ENCODE data around the gene TREML2. TPM values are rescaled to one million over a fixed set of nuclear protein-coding genes. Genes with fewer than 3 reads are reported as not detected.

TREML2 gene
- total RNA-seq, 6 experiments from 2014 or later = 0.06 to 0.20 (median 0.12) TPM; not detected in 2

DNA sequence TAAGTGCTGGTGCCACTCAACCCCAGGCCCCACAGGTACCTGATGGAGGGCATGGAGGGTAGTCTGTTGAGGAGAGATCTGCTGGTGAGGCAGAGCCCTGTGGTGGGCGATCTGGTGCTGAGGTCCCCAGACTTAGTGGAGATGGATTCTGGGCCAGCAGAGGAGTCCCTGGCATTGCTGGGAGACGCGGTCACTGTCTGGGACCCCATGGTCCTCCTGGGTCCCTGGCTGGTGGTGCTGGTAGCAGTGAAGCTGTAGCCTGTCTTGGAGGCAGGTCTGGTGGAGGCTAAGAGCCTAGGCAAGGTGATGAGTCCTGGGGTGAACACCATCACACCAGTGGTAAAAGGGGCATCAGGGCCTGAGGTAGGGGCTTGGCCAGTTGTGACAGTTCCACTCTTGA, 6.6 kb downstream of the TREML2 start:
- Histone ChIP-seq H3K27ac (no peak overlapping the region), H3K4me3 (no peak overlapping the region), H3K4me1 (no peaks in the 10 kb centered on the region), H3K36me3 (no peaks in the 10 kb centered on the region), H3K9me3 (no peaks in the 10 kb centered on the region), H3K27me3 (no peaks in the 10 kb centered on the region)
- no peak for ATAC-seq
- DNase-seq = no peak
- intact Hi-C loops (cut with DNase I) = no loop called here
- WGBS (ENCODE audit: insufficient coverage, low coverage, low lambda C conversion rate, missing lambda C conversion rate) = 82% methylated on average over 3 of the region's 3 CpGs
- TF ChIP-seq POLR2A (IDR thresholded peaks at IDR 0.05) = no peak
- TF ChIP-seq, protein P1, sequence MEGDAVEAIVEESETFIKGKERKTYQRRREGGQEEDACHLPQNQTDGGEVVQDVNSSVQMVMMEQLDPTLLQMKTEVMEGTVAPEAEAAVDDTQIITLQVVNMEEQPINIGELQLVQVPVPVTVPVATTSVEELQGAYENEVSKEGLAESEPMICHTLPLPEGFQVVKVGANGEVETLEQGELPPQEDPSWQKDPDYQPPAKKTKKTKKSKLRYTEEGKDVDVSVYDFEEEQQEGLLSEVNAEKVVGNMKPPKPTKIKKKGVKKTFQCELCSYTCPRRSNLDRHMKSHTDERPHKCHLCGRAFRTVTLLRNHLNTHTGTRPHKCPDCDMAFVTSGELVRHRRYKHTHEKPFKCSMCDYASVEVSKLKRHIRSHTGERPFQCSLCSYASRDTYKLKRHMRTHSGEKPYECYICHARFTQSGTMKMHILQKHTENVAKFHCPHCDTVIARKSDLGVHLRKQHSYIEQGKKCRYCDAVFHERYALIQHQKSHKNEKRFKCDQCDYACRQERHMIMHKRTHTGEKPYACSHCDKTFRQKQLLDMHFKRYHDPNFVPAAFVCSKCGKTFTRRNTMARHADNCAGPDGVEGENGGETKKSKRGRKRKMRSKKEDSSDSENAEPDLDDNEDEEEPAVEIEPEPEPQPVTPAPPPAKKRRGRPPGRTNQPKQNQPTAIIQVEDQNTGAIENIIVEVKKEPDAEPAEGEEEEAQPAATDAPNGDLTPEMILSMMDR (IDR thresholded peaks at IDR 0.05) = no peak

DNA sequence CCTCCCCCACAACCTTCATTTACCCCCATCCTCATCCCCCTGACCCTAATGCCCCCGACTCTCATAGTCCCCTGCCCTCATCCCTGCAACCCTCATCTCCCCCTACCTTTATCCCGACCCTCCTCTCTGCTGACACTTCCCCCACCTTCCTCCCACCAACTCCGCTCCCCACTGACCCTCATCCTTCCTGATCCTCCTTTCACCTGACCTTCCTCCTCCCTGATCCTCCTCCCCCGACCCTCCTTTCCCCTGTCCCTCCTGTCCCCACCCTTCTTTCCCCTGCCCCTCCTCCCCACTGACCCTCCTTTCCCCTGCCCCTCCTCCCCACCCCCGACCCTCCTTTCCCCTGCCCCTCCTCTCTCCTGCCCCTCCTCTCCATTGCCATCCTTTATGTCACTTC, 7.1 kb downstream of the TREML2 start:
- whole genome bisulfite sequencing (ENCODE audit: insufficient coverage, low coverage, low lambda C conversion rate, missing lambda C conversion rate) = 25% methylated on average over 5 of the region's 5 CpGs

DNA sequence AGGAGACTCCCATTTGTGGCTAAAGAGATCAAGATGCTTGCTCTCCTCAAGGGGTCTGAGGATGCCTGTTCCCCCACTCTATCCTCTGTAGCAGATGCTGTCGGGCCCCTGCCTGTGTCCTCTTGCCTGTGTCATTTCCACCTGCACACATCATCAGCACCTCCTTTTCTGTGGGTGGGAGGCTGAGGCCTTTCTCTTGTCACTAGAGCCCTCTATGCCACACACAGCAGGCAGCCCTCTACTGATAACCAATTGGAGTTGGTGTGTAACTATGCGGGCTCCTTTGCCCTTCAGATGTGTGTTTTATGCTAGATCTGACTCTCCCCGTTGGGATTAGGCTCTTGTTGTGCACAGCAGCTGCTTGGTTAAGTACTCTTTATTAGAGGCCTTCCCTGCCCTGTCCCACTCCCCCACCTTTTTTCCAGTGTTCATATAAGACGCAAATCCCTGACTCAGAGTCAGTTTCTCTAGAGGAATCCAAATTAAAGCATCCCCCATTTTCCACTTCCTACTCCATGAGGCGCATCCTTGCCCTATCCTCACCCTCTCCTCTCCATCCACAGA, 7.7 kb downstream of the TREML2 start:
- Histone ChIP-seq H3K36me3 (no peaks in the 10 kb centered on the region), H3K27me3 (no peaks in the 10 kb centered on the region)
- ATAC-seq = no peak

More for the DNA sequence above, 7.1 kb downstream of the TREML2 start:
- Histone ChIP-seq H3K4me3 (no peak overlapping the region), H3K27me3 (no peaks in the 10 kb centered on the region), H3K36me3 (no peaks in the 10 kb centered on the region), H3K27ac (no peak overlapping the region), H3K4me1 (no peaks in the 10 kb centered on the region), H3K9me3 (no peaks in the 10 kb centered on the region)
- intact Hi-C loops (cut with DNase I) = no loop called here
- DNase-seq = no peak
- TF ChIP-seq POLR2A (IDR thresholded peaks at IDR 0.05) = no peak
- TF ChIP-seq, protein P1 (IDR thresholded peaks at IDR 0.05) = no peak
- ATAC-seq = no peak

DNA sequence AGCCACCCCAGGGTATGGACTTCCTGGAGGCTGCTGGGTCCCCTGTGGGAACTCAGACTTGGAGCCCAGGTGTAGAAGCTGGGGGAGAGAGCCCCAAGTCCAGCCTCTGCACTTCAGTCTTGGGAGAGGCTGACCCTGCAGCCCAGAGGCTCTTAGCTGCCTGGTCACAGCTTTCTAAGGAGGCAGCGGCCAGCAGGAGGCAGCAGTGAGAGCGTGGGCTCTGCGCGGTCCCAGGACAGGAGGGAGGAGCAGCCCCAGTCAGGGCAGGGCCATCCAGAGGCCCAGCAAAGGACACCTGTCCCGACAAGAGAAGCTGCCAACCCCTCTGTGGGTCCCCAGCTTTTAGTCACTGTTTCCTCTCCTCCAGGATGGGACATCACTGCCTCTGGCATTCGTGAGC, 9.4 kb downstream of the TREML2 start:
- DNase-seq = no peak
- TF ChIP-seq POLR2A (IDR thresholded peaks at IDR 0.05) = no peak
- TF ChIP-seq, protein P1 (IDR thresholded peaks at IDR 0.05) = peak in 3 of 4 donors; percentile 33 to 59 (median 37)
- no peak overlapping the region for H3K27ac ChIP-seq
- no peaks in the 10 kb centered on the region for H3K9me3 ChIP-seq
- H3K4me3 ChIP-seq = no peak overlapping the region
- H3K36me3 ChIP-seq = no peaks in the 10 kb centered on the region
- H3K4me1 ChIP-seq = no peaks in the 10 kb centered on the region
- intact Hi-C loops (cut with DNase I) = no loop called here
- no peaks in the 10 kb centered on the region for H3K27me3 ChIP-seq
- ATAC-seq = peak; percentile 67 to 86 (median 68)
- no CpG with 5 or more reads among the region's 6 CpGs for WGBS (ENCODE audit: insufficient coverage, low coverage, low lambda C conversion rate, missing lambda C conversion rate)

More for the DNA sequence above, 7.7 kb downstream of the TREML2 start:
- Histone ChIP-seq H3K4me1 (no peaks in the 10 kb centered on the region), H3K27ac (no peak overlapping the region), H3K9me3 (no peaks in the 10 kb centered on the region), H3K4me3 (no peak overlapping the region)
- no peak for DNase-seq
- TF ChIP-seq, protein P1 (IDR thresholded peaks at IDR 0.05) = no peak
- no peak for TF ChIP-seq POLR2A (IDR thresholded peaks at IDR 0.05)
- WGBS (ENCODE audit: insufficient coverage, low coverage, low lambda C conversion rate, missing lambda C conversion rate) = 38% methylated on average over 4 of the region's 5 CpGs
- intact Hi-C loops (cut with DNase I) = no loop called here

Measured in right lobe of liver (tissue), 6 donors.